Hepatocyte (in vitro differentiated cells): ENCODE measurements around the gene VANGL1.

Experiments
- EZH2phosphoT487 ChIP-seq: fragments of 200-600 bp; sonication (generic); IDR thresholded peaks from one replicate; pipeline ENCODE4 v1.6.1; 2018; ENCODE audit warnings: antibody characterized with exemption, mild to moderate bottlenecking, low read depth, moderate library complexity; ENCODE audit not compliant: unreplicated experiment, severe bottlenecking
- TF ChIP-seq, protein P1 (sequence below): fragments of 200-600 bp; sonication (generic); IDR thresholded peaks from 2 replicates; pipeline ENCODE4 v1.5.1; 2016; ENCODE audit warnings: antibody characterized with exemption, mild to moderate bottlenecking; ENCODE audit not compliant: poor library complexity

DNA sequence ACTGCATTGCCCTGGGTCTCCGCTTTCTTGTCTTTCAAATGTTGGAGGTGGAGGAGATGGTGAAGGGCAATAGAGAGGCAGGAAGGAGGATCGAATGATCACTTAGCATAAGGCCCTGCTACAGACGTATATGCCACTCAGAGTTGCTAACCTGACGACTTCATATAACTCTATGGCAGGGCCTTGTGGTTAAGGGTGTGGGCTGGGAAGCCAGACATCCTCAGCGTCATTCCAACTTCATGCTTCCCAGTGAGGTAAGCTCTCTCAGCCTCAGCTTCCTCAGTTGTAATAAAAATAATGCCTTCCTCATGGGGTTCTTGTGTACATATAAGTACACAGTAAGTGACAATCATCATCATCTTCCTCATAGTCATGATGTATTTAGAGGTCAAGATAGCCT is 72.1 kb downstream of the VANGL1 start:
- no peak for TF ChIP-seq EZH2phosphoT487
- TF ChIP-seq, protein P1, sequence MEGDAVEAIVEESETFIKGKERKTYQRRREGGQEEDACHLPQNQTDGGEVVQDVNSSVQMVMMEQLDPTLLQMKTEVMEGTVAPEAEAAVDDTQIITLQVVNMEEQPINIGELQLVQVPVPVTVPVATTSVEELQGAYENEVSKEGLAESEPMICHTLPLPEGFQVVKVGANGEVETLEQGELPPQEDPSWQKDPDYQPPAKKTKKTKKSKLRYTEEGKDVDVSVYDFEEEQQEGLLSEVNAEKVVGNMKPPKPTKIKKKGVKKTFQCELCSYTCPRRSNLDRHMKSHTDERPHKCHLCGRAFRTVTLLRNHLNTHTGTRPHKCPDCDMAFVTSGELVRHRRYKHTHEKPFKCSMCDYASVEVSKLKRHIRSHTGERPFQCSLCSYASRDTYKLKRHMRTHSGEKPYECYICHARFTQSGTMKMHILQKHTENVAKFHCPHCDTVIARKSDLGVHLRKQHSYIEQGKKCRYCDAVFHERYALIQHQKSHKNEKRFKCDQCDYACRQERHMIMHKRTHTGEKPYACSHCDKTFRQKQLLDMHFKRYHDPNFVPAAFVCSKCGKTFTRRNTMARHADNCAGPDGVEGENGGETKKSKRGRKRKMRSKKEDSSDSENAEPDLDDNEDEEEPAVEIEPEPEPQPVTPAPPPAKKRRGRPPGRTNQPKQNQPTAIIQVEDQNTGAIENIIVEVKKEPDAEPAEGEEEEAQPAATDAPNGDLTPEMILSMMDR, result no peak
